Glomerular visceral epithelial cell (primary cell): ENCODE measurements around the gene LIPC.
A peak's percentile ranks its signal among the peaks of the same experiment; 100 is the strongest.

Experiments used
- DNase-seq: peaks from one replicate; pipeline ENCODE4 v3.0.0-alpha.2; 2016; ENCODE audit errors: extremely low spot score

The LIPC gene

GRCh38 chr15:58458076-58458475, 26.3 kb downstream of the LIPC start:
- no peak for DNase-seq

DNA sequence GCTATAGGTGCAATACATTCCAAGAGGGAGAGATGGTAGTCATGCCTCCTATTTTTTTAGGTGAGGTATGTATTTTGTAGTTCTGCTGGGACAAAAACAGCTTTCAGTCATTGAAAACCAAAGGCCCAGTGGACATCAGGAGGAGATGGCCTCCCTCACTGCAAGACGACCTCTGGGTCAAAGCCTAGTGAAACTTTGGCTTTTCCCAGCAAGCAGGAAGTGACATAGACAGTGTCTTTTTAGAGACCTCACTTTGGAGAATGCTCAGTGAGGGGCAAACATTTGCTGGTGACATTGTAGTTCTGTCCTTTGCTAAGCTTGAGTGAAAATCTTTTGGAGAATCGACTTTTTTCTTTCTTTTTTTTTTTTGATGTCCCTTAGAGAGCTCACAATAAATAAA, 27.3 kb downstream of the LIPC start:
- no peak for DNase-seq

DNA sequence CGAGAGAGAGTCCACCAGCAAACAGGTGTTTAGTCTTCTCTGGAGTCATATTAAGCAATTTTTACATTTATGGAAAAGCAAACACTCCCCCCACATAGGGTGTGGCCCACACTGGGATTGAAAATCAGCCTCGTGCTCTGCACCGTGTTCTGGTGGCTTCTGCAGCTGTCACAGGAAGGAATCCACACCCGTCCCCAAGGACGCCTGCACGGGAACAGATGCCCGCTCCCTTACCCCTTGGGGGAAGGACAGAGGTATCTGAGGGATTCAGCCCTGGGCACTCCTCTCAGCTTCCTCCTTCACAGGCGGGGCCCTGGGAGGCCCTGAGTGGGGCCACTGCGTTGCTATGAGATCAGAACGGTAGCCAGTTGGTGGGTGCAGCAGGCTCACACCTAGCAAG, 27.8 kb downstream of the LIPC start:
- no peak for DNase-seq

DNA sequence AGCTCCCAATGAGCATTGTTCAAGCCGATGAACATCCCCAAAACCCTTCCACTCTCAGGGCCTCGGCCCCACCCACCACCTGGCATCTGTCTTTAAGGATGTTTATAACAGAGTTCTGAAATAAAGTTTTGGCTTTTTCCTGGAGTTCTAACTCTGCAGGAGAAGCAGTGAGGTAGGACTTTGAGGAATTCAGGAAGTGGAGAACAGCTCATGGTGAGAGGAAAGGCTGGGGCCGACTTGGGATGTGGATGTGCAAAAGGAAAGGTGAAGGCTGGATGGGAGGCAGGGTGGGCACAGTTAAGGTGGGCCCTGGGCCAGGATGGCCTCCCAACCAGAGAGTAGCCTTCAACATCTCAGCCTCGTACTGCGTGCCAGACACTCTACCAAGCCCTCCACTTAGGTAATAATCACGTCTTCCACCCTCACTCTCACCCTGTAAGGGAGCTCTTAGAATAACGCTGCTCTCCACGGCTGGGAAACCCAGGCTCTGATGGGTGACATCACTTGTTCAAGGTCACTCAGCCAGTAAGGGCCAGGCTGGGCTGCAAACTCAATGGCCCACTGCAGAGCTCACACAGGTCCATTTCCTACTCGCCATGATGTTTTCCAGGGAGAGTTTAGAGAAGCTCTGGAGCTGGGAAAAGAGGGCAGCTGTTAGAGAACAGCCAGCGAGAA, 28.5 kb downstream of the LIPC start:
- no peak for DNase-seq

DNA sequence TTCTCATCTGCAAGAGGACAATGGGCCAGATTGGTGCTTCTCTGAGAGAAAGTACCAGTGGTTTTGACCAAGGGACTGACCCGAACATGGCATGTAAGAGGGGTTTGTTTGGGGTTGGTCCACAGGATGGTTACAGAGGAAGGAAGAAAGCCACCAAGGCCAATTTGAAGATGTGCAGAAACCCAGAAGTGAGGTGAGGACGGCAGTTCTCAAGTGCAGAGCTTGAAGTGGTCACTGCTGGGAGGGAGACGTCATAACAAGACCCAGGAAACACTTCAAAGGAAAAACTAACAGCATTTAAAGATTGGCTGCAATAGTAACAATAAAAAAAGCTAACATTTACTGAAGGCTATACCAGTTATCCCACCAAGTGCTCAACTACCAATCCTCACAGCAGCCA, 29.1 kb downstream of the LIPC start:
- no peak for DNase-seq

DNA sequence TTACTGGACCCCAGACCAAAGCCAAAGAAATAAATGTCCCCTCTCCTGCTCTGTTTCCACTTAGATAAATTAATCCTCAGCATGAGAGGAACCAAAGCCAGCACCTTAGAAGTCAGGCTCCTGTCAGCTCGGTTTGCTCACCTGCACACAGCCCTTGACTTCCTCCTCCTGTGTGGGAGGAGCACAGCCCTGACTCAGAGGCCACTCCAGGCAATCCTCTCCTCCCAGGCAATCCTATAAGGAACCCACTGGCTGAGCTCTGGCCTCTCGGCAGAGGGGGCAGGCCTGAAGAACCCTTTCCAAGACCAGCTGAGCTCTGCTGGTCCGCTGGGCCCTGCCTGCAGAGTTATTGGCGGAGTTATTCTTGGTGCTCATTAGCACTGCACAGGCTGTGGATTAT, 30.8 kb downstream of the LIPC start:
- no peak for DNase-seq

- no peak for DNase-seq
These were observed 31.3 kb downstream of the LIPC start for GRCh38 chr15:58462973-58463663.

GRCh38 chr15:58463815-58464650, 32.2 kb downstream of the LIPC start:
- peak; percentile 52 for DNase-seq

- no peak for DNase-seq
These were observed 33.3 kb downstream of the LIPC start for GRCh38 chr15:58465070-58465469.

GRCh38 chr15:58465866-58466517, 34.2 kb downstream of the LIPC start:
- no peak for DNase-seq

GRCh38 chr15:58466566-58466965, 34.8 kb downstream of the LIPC start:
- no peak for DNase-seq

GRCh38 chr15:58467121-58467721, 35.4 kb downstream of the LIPC start:
- peak; percentile 95 for DNase-seq

GRCh38 chr15:58467722-58468423, 36.1 kb downstream of the LIPC start:
- peak; percentile 81 for DNase-seq

DNA sequence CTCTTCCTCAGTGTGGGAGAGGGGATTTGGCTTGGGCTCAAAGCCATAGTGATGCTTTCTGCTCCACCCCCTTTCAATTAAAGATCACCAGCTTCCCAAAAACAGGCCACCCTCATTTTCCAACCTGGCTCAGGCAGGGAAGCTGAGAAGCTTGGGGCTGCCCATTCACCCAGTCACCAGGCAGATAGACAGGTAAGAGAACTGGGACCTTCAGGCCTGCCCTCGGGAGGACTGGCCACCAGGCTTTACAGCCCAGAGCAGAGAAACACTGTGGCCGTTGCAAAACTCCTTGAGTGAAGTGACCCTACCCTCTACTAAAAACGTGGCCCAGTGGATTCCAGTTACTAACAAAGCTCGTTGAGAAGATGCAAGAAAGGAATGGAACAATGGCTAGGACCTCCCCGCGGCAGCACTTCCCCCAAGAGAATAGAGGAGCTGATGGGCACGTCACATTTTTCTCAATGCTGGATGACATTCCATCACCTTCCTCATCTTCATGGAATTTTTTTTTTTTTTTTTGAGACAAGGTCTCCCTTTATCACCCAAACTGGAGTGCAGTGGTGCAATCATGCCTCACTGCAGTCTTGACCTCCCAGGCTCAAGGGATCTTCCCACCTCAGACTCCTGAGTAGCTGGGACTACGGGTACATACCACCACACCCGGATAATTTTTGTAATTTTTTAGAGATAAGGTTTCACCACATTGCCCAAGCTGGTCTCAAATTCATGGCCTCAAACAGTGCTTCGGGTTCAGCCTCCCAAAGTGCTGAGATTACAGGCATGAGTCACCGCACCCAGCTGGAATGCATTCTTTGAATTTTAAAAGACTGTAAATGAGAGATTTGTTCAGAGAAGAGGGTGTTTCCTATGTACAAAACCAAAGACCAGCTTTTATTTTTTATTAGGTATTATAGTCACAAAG, 37.9 kb downstream of the LIPC start:
- DNase-seq: peak; percentile 99

DNA sequence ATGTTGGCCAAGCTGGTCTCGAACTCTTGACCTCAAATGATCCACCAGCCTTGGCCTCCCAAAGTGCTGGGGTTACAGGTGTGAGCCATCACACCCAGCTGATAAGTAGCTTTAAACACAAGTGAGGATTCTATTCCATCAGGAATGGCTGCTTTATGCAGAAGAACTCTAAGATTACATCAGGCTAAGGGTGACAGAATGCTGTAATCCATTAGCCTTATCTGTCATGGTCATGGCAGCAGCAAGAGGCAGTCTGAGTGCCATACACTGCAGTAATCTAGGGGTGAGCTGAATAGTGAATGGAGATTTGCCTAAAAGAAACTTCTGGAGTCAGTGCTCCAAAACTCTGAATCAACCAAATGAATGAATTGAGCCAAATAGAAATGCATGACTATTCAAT, 39.6 kb downstream of the LIPC start:
- DNase-seq: no peak

GRCh38 chr15:58472221-58472620, 40.4 kb downstream of the LIPC start:
- DNase-seq: peak; percentile 57

GRCh38 chr15:58472821-58473581, 41.2 kb downstream of the LIPC start:
- DNase-seq: no peak

- DNase-seq: peak; percentile 84
These were observed 41.9 kb downstream of the LIPC start for GRCh38 chr15:58473724-58474123.

DNA sequence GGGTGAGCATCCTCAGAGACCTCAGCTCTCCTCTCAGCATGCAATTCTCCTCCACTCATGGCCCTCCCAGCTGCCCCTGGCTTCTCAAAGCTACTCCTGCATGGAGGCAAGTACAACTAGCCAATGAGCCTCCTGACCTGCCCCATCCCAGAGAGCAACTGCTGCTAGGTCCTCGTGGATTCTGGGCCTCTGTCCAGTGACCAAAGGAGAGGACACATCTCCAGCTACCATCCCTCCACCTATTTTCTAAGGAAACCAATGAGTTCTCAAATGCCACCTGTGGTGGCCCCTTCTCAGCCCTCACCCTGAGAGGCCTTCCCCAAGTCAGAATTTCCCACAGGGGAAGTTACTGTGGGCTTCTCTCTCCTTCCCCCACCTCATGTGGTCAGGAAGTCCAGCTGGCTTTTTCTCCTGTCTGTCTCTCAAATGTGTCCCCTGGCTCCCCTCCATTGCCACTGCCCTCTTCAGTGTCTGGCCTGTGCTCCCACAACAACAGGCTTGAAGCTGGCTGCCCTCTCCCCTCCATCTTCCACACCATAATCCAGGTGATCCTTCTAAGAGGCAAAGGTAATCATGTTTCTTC, 43.0 kb downstream of the LIPC start:
- DNase-seq: no peak
